SK-N-MC (cell line): ENCODE results near the gene CFAP61.

Source experiments
- EZH2 ChIP-seq: fragments of 200-600 bp; sonication (generic); IDR thresholded peaks from one replicate; pipeline ENCODE4 v1.6.1; 2017; ENCODE audit warnings: antibody characterized with exemption
- FOXP2 ChIP-seq: optimal IDR thresholded peaks from 2 replicates; pipeline ENCODE3; 2011; ENCODE audit warnings: mild to moderate bottlenecking, moderate library complexity; ENCODE audit not compliant: insufficient read depth; ENCODE audit errors: extremely low read length, control extremely low read depth
- POLR2AphosphoS5 ChIP-seq: IDR thresholded peaks from 2 replicates; pipeline ENCODE4 v1.6.1; 2012; ENCODE audit warnings: mild to moderate bottlenecking, low read depth, low read length, borderline replicate concordance

DNA sequence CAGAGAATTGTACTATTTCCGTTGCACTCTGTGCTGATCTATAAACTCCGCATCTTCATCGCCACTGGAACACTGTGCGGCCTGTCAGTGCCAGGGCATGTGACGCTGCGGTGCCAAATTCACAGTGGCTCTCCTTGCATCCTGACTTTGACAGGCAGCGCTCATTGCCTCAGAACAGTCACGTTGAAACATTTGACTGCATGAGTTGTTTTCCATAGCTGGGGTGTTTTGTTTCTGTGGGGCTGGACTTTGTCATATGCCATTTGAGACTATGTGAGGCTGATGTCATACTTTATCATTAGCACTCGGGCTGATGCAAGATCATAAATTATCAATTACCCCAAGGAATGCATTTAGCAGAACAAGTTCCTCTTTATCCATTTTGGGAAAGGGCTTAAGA is 32.7 kb downstream of the CFAP61 start:
- TF ChIP-seq POLR2AphosphoS5 = no peak
- TF ChIP-seq EZH2 = no peak
- no peak for TF ChIP-seq FOXP2
